NCI-H69 (cell line): ENCODE results near the gene NT5M.

Source experiments
- DNase-seq: peaks from one replicate; lab custom pipeline; 2025; lab: John Stamatoyannopoulos, UW

The NT5M gene

DNA sequence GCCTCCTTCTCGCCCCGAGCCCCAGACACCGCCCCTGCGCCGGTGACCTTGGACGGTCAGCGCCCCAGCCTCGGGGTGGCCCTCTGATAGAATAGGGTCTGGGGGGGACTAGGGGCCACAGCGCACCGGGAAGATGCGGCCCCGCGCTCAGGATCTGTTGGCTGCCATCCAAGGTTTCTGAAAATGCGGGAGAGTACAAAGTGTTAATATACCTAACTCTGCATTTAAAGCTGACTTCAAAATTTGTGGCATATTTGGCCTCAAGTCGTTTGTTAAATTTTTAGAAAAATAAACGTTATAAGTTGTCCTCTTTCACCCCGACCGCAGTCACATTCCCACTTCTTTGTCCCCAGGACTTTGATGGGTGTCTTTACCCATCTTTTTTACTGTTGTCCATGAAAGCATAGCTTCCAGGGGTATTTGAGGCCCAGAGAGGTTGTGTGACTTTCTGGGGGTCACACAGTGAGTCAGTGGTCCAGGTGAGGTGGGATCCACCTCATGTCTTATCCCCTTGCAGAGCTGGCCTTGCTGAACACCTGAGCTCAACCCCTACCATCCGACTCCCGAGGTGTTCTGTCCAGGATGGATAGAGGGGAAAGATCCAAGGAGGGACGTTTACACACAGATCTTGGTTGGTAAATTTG, 796 bp downstream of the NT5M start:
- DNase-seq, result no peak

DNA sequence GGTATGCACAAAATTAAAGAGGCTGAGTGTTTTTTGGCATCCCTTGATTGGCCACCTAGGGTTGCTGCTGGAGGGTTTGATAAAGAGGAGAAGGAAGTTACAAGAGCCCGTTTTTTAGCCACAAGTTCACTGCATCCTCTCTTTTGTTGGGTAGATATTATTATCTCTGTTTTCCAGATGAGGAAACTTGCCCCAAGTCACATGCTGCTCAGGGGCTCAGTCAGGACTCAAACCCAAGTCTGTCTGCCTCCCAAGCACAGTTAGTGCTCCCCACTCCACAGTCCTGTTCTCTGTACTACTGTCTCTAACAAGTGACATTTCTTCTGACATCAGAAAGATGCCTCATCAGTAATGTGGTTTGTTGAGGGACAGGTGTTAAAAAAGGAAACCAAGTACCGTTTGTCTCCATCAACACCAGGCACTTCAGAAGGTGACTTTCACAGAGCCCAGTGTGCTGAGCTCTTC, 1.4 kb downstream of the NT5M start:
- DNase-seq, result no peak

- peak; percentile 37 for DNase-seq
Measured at GRCh38 chr17:17305281-17305801, 2.2 kb downstream of the NT5M start.

- DNase-seq, result no peak
Measured at GRCh38 chr17:17309356-17309755, 6.2 kb downstream of the NT5M start.

GRCh38 chr17:17313350-17313991, 10.3 kb downstream of the NT5M start:
- DNase-seq, result peak; percentile 43

DNA sequence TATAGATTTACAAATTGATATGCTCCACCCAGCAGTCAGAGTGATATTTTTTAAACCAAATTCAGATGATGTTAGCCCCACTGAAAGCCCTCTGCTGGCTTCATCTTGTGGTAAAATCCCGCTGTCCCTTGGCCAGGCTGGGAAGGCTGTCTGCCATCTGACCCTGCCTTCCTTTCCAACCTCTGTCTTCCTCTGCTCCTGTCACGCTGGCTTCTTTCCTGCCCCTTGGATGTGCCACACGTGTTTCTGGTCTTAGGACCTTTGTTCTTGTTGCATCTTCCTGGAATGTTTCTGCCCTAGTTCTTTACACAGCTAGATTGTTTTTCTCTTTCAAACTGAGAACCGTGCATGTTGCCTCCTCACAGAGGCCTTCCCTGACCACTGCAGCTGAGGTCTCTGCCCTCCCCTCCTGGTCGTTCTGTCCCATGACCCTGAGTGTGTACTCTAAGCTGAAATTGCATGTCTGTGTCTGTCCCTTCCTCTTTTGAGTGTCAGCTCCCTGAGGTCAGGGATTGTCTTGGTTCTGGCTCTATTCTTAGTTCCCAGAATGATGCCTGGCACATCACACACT, 11.4 kb downstream of the NT5M start:
- no peak for DNase-seq

DNA sequence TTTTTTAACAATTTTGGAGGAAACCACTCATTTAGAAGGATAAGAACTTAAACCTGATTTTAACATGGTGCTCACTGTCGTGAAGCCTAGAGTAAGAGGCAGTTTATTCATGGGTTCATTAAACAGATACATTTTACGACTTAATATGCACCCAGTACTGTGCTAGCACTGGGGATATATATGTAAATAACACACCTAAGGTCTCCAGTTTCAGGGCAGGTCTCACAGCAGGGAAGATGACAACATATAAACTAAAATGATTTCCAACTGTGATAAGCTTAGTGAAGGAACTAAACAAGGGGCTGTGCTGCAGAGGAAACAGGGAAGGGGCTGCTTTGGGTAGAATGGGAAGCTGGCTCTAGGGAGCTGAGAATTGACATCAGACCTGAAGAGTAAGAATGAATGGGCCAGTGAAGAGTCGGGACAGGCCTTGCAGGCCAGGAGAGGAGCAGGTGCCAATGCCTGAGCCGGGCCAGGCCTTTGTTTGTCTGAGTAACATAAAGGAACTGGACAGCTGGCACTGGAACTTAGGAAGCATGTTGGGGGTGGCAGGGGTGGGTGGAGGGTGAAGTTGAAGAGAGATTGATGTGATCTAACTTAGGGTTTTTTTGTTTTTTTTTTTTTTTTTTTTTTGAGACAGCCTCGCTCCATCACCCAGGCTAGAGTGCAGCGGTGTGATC, 12.1 kb downstream of the NT5M start:
- peak; percentile 79 for DNase-seq

DNA sequence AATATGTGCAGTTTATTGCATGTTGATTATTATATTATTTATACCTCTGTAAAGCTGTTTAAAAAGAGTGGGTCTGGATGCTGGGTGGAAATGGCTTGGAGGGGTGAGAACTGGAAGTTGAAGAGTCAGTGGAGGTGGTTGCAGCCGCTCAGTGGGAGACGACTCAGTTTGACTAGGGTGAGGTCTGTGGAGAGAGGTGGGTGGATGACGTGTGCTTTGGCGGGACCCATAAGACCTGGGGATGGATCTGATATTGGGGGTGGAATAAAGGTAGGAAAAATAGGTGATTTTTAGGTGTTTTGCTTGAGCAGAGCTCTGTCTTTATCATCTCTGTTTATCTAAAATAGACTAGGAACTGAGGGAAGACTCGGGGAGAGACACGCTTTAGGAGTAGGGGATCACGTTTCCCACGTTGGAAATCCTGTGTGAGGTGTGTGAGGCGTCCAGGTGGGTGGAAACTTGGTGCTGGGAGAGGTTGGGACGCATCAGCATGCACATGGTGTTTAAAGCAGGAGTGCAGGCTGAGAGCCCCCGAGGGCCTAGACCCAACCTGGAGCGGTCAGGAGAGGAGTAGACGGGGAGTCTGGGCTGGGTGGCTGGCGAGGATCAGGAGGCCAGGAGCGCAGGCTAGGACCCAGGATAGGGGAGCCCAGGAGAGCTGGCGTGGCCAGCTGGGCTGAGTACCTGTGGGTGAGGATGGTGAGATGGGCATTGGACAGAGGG, 17.2 kb downstream of the NT5M start:
- DNase-seq, result no peak

DNA sequence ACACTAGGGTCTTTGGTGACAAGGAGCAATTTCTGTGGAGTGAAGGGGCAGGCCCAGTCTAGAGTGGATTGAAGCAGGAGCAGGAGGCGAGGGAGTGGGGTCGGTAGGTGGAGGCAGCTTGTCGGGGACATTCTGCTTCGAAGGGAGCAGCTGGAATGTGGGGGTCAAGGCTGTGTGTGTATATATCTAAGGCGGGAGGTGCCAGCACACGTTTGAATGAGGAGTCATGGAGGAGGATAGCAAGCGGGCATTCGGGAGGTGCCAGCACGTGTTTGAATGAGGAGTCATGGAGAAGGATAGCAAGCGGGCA, 17.7 kb downstream of the NT5M start:
- no peak for DNase-seq

DNA sequence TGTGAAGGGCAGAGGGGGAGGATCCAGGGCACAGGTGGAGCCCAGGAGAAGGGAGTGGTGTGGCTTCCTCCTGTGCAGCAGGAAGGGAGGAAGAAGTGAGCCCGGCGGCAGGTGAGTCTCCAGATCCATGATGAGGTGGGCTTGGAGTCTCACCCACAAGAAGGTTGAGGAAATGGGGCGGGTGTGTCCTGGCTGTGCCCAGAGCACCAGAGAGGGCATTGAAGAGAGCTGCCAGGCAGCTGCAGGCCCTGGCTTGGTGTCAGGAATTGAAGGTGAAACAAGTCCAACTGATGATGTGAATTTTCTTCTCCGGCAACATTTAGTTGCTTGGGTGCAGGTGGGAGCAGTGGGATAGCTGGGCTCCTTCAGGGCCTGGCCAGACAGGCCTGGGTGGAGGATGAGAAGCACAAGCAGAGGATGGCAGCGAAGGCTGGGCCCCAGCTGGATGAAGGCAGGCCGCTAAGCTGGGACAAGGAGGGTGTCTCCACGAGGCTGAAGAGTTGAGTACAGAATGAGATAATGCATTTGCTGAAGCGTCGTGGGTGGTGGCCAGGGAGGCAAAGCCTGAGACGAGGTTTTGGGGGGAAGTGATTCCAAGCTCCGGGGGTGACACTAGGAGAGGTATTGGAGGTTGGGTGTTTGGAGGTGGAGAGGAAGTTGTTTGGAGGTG, 18.3 kb downstream of the NT5M start:
- no peak for DNase-seq

- DNase-seq, result no peak
Measured at GRCh38 chr17:17322516-17323510, 19.6 kb downstream of the NT5M start.

DNA sequence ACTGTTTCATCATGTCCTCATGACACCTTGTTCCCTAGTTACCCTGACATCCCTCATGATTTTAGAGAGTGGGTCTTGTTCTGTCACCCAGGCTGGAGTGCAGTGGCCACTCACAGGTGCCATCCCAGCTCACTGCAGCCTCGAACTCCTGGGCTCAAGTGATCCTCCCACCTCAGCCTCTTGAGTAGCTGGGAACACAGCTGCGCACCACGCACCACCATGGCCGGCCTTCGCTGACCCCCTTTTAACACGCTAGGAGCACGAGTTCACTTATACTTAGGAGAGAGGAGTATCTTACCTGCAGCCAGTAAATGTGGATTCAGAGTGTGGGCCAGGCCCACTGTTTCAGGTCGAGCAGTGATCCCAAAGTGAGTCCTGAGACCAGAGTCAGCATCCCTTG, 21.4 kb downstream of the NT5M start:
- DNase-seq, result no peak

DNA sequence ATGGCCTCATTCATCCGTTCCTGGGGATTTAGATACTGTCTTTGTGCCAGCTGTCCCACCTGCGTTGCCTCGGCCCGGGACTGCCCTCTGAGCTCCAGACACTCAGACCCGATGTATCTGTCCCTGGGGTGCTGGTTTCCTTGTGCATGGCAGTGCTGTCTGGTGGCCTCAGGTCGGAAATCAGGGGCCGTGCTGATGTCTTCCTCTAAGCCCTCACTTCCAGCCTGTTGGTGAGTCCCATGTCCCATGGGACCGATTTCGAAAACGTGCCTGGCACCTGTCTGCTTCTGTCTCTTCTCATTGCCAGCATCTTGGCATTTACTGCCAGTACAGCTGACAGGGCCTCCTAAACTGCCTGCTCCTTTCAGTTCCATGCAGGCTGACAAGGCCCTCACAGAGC, 22.1 kb downstream of the NT5M start:
- DNase-seq, result no peak

DNA sequence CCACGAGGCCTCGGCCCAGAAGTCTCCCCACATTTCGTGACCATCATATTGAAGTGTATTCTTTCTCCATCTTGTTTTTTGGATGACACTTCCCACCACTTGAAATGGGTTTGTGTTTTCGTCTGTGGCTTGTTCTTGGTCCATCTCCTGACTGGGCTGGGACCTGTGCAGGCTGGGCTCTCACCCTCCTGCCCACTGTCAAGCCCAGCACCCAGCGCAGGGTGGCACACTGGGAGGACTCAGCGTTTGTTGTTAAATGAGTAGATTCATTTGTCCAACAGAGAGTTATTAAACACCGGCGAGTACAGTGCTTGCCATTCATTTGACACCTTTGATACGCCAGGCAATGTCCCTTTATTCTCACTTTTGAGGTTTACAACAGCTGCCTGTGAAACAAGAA, 22.6 kb downstream of the NT5M start:
- no peak for DNase-seq

- no peak for DNase-seq
Measured at GRCh38 chr17:17326275-17326875, 23.2 kb downstream of the NT5M start.

GRCh38 chr17:17328251-17328650, 25.1 kb downstream of the NT5M start:
- DNase-seq, result no peak

DNA sequence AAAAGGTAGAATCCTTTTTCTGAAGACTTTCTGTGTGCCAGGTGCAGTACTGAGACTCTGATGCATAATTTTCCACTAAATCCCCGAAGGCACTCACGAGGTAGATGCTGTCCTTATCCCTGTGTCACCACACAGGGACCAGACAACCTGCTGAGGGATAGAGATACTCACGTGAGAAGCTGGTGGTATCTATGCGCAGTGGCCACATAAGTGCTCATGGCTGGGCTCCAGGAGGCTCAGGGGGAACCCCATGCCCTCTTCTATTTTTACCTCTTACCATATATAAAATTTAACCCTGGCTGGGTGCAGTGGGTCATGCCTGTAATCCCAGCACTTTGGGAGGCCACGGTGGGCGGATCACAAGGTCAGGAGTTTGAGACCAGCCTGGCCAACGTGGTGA, 38.3 kb downstream of the NT5M start:
- DNase-seq, result no peak

- no peak for DNase-seq
Measured at GRCh38 chr17:17342242-17342945, 39.2 kb downstream of the NT5M start.

GRCh38 chr17:17343160-17343735, 40.1 kb downstream of the NT5M start:
- DNase-seq, result no peak
